ENCODE results near the gene TTC34. TPM values are rescaled to one million over a fixed set of nuclear protein-coding genes. Genes with fewer than 3 reads are reported as not detected.

Gene TTC34
- total RNA-seq, 1 experiment from 2014 or later, result 1.7 TPM

- no peaks in the 10 kb centered on the region for H3K9me2 ChIP-seq (ENCODE audit: insufficient read depth)
- no peak overlapping the region for H3K27ac ChIP-seq
- DNase-seq, result no peak
- no peaks in the 10 kb centered on the region; the same call in 1 of the 2 replicates for H3K27me3 ChIP-seq (ENCODE audit: insufficient read depth, low read depth)
- no peaks in the 10 kb centered on the region for H3K4me1 ChIP-seq (replicated peaks; ENCODE audit: insufficient read depth)
- no peaks in the 10 kb centered on the region for H3K79me2 ChIP-seq (ENCODE audit: low read depth)
- no peaks in the 10 kb centered on the region for H3K36me3 ChIP-seq (ENCODE audit: low read depth)
- ChIA-PET CTCF (no interaction called here), POLR2A (ENCODE audit: unreplicated experiment) (no interaction called here)
- intact Hi-C loops (cut with micrococcal nuclease; ENCODE audit: unreplicated experiment), result no loop called here
- BruUV-seq (replicated peaks), result no TSS peak
- H3F3A ChIP-seq (ENCODE audit: insufficient read depth, low read depth), result no peaks in the 10 kb centered on the region
- H3K9me3 ChIP-seq (ENCODE audit: insufficient read depth, low read depth), result no peaks in the 10 kb centered on the region
- no peak overlapping the region for H2AFZ ChIP-seq
- no peak overlapping the region for H3K4me2 ChIP-seq
- TF ChIP-seq CTCF (conservative IDR thresholded peaks at IDR 0.05) (no peak), EZH2 (IDR thresholded peaks at IDR 0.05; ENCODE audit: low read depth) (no peak)
- no peaks in the 10 kb centered on the region for H4K20me1 ChIP-seq (ENCODE audit: insufficient read depth)
- H3K4me3 ChIP-seq, result no peak overlapping the region
Measured at GRCh38 chr1:2590233-2591141, 211.0 kb downstream of the TTC34 start.

- no peaks in the 10 kb centered on the region for H4K20me1 ChIP-seq (ENCODE audit: insufficient read depth)
- intact Hi-C loops (cut with micrococcal nuclease; ENCODE audit: unreplicated experiment), result loop anchor here (5.0 to 10.0 kb wide), 2 partner anchors 55 to 177 kb away; partner anchors contain the start of gene PEX10
- CTCF ChIA-PET, result no interaction called here
- no peak for DNase-seq
- H3K4me2 ChIP-seq, result no peak overlapping the region
- POLR2A ChIA-PET (ENCODE audit: unreplicated experiment), result no interaction called here
- no peak overlapping the region for H2AFZ ChIP-seq
- no peak overlapping the region for H3K27ac ChIP-seq
- H3K4me3 ChIP-seq, result no peak overlapping the region
- no TSS peak for BruUV-seq (replicated peaks)
- H3K9me2 ChIP-seq (ENCODE audit: insufficient read depth), result no peaks in the 10 kb centered on the region
- 0 out of 2 replicates have a peak, but pooled peaks cover 6% of the 10 kb centered on the region for H3K79me2 ChIP-seq (ENCODE audit: low read depth)
- no peaks in the 10 kb centered on the region for H3K36me3 ChIP-seq (ENCODE audit: low read depth)
- H3K27me3 ChIP-seq (ENCODE audit: insufficient read depth, low read depth), result no peaks in the 10 kb centered on the region; the same call in 1 of the 2 replicates
- TF ChIP-seq CTCF (conservative IDR thresholded peaks at IDR 0.05), result no peak
- no peak for TF ChIP-seq EZH2 (IDR thresholded peaks at IDR 0.05; ENCODE audit: low read depth)
- peaks cover 1% of the 10 kb centered on the region; the same call in 1 of the 2 replicates for H3F3A ChIP-seq (ENCODE audit: insufficient read depth, low read depth)
- no peaks in the 10 kb centered on the region for H3K9me3 ChIP-seq (ENCODE audit: insufficient read depth, low read depth)
- no peaks in the 10 kb centered on the region for H3K4me1 ChIP-seq (replicated peaks; ENCODE audit: insufficient read depth)
Measured at GRCh38 chr1:2589431-2590232, 211.9 kb downstream of the TTC34 start.

- TF ChIP-seq EZH2 (IDR thresholded peaks at IDR 0.05; ENCODE audit: low read depth), result no peak
- no peak for TF ChIP-seq CTCF (conservative IDR thresholded peaks at IDR 0.05)
- 0 out of 2 replicates have a peak, but pooled peaks cover 6% of the 10 kb centered on the region for H3K79me2 ChIP-seq (ENCODE audit: low read depth)
- intact Hi-C loops (cut with micrococcal nuclease; ENCODE audit: unreplicated experiment), result loop anchor here (5.0 to 10.0 kb wide), 2 partner anchors 56 to 177 kb away; partner anchors contain the start of gene PEX10
- CTCF ChIA-PET, result no interaction called here
- H3K4me3 ChIP-seq, result no peak overlapping the region
- H3K27ac ChIP-seq, result no peak overlapping the region
- H2AFZ ChIP-seq, result no peak overlapping the region
- H3K36me3 ChIP-seq (ENCODE audit: low read depth), result no peaks in the 10 kb centered on the region
- H3K9me2 ChIP-seq (ENCODE audit: insufficient read depth), result no peaks in the 10 kb centered on the region
- no peaks in the 10 kb centered on the region for H4K20me1 ChIP-seq (ENCODE audit: insufficient read depth)
- H3K4me2 ChIP-seq, result no peak overlapping the region
- POLR2A ChIA-PET (ENCODE audit: unreplicated experiment), result no interaction called here
- H3K27me3 ChIP-seq (ENCODE audit: insufficient read depth, low read depth), result no peaks in the 10 kb centered on the region; the same call in 1 of the 2 replicates
- H3K4me1 ChIP-seq (replicated peaks; ENCODE audit: insufficient read depth), result no peaks in the 10 kb centered on the region
- H3F3A ChIP-seq (ENCODE audit: insufficient read depth, low read depth), result peaks cover 9% of the 10 kb centered on the region; the same call in 1 of the 2 replicates
- no TSS peak for BruUV-seq (replicated peaks)
- DNase-seq, result no peak
- no peaks in the 10 kb centered on the region for H3K9me3 ChIP-seq (ENCODE audit: insufficient read depth, low read depth)
Measured at GRCh38 chr1:2588661-2589430, 212.6 kb downstream of the TTC34 start.

Measured in PC-9 (cell line).